Colonic mucosa (tissue), 4 donors: ENCODE results near the gene ZNF804A. TPM values are rescaled to one million over a fixed set of nuclear protein-coding genes. Genes with fewer than 3 reads are reported as not detected.

Experiments
- DNase-seq: peaks from one replicate; pipeline ENCODE4 v3.0.0-alpha.2; 2020
- H3K27ac ChIP-seq: fragments of 200-600 bp; one replicate; pipeline ENCODE4 v1.8.0; 2021
- H3K27me3 ChIP-seq: fragments of 200-600 bp; one replicate; pipeline ENCODE4 v1.8.0; 2021
- H3K36me3 ChIP-seq: fragments of 200-600 bp; one replicate; pipeline ENCODE4 v1.8.0; 2021
- H3K4me1 ChIP-seq: fragments of 200-600 bp; one replicate; pipeline ENCODE4 v1.8.0; 2021; ENCODE audit warnings: mild to moderate bottlenecking
- H3K4me3 ChIP-seq: fragments of 200-600 bp; one replicate; pipeline ENCODE4 v1.8.0; 2021
- H3K9ac ChIP-seq, 2 donors: one replicate each; pipeline ENCODE4 v1.7.0; 2013; ENCODE audit warnings: control low read depth in 2 of 2, low read depth in 2 of 2, low read length in 2 of 2
- H3K9me3 ChIP-seq: fragments of 200-600 bp; one replicate; pipeline ENCODE4 v1.8.0; 2021
- CTCF ChIP-seq: fragments of 200-600 bp; IDR thresholded peaks from one replicate; pipeline ENCODE4 v1.8.0; 2022; ENCODE audit warnings: antibody characterized with exemption, mild to moderate bottlenecking
- intact Hi-C: fragments of 100-400 bp; cut with DNase I; formaldehyde crosslinking; loops from one replicate; pipeline ENCODE4 v1.14.1; 2022
- total RNA-seq, 2 donors: library from RNA; stranded (reverse); fragmentation: NEBNext Ultra II Directional in 1 of 2; extraction: Animal tissue kit (Norgen Biotek cat#: 25700) in 1 of 2; gene quantifications; one replicate each; pipeline ENCODE4 v1.2.1, GENCODE V29; 2021
- donor health status: healthy.
- donor health status: DM: no; HTN: no; CAD: no.
- donor health status: DM: no; HTN: no; CAD: no.

The ZNF804A gene
- total RNA-seq, 2 donors from 2014 or later: 0.13 TPM; not detected in 1

- intact Hi-C loops: no loop called here
- Histone ChIP-seq H3K36me3 (no peaks in the 10 kb centered on the region), H3K27ac (no peak overlapping the region), H3K4me3 (no peak overlapping the region), H3K9ac (no peak overlapping the region), H3K9me3 (no peaks in the 10 kb centered on the region), H3K27me3 (no peaks in the 10 kb centered on the region), H3K4me1 (no peaks in the 10 kb centered on the region)
- no peak for TF ChIP-seq CTCF
- no peak for DNase-seq
Measured at GRCh38 chr2:184628051-184628450, 29.7 kb downstream of the ZNF804A start.

DNA sequence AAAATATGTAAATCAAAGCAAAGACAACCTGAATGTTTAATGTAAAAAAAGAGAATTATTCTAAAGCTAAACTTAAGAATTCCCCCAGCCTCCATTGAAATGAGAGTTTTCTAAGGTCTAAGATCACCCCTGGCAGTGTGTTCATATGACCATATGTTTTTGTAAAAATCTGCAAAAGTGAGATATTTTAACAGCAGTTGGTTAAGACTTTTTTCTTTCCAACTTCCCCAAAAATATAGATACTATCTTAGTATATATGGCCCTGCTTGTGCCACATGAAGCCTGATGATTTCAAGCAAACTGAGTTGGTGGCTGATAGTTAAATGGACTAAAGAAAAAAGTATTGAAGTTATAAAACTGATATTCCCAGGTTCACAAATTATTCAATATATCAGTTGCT, 35.4 kb downstream of the ZNF804A start:
- Histone ChIP-seq H3K9ac (no peak overlapping the region), H3K27me3 (no peaks in the 10 kb centered on the region), H3K36me3 (no peaks in the 10 kb centered on the region), H3K9me3 (no peaks in the 10 kb centered on the region), H3K27ac (no peak overlapping the region), H3K4me3 (no peak overlapping the region), H3K4me1 (no peaks in the 10 kb centered on the region)
- no peak for DNase-seq
- TF ChIP-seq CTCF: no peak
- intact Hi-C loops: no loop called here

DNA sequence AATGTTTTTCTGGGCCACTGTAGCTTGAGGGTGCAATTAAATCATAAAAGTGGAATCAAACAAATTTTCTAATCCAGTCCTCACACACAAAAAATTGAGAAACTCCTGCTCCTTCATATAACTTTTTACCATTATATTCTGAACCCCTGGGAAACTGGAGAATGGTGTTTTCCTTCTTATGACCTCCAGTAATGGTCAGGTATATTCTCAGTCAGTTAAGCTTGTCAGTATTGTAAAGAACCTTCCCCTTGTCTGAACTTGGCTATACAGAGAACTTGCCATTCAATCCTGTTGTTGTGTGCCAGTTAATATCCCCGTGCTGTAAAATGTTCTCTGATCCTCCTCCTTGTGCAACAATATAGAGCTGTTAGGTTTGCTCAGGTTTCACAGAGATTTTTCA, 39.5 kb downstream of the ZNF804A start:
- TF ChIP-seq CTCF: no peak
- Histone ChIP-seq H3K36me3 (no peaks in the 10 kb centered on the region), H3K4me3 (no peak overlapping the region), H3K9me3 (no peaks in the 10 kb centered on the region), H3K27me3 (no peaks in the 10 kb centered on the region), H3K9ac (no peak overlapping the region), H3K27ac (no peak overlapping the region), H3K4me1 (no peaks in the 10 kb centered on the region)
- no peak for DNase-seq
- intact Hi-C loops: no loop called here

GRCh38 chr2:184644685-184645084, 46.4 kb downstream of the ZNF804A start:
- H3K36me3 ChIP-seq: no peaks in the 10 kb centered on the region
- no peak overlapping the region for H3K9ac ChIP-seq
- H3K27ac ChIP-seq: no peak overlapping the region
- H3K27me3 ChIP-seq: no peaks in the 10 kb centered on the region
- intact Hi-C loops: no loop called here
- TF ChIP-seq CTCF: no peak
- no peak overlapping the region for H3K4me3 ChIP-seq
- no peak for DNase-seq
- H3K9me3 ChIP-seq: no peaks in the 10 kb centered on the region
- no peaks in the 10 kb centered on the region for H3K4me1 ChIP-seq

DNA sequence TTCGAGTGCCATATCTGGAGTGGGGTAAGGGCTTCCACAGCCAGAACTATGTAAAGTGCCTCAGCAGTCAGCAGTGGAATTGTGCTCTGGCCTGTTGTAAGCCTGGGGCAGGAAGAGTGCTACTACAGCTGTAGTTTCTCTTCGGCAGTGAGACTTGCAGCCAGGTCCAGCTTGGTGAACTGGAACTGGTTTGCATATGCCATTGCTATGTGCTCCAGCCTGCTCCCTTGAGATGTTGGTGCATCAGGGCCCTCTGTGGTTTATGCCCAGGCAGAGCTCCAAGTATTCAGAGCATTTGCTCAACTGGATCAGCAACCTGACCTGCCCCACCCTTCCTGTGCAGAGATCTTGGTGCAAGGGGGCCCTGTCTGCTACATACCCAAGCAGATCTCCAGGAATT, 47.8 kb downstream of the ZNF804A start:
- DNase-seq: no peak
- Histone ChIP-seq H3K9ac (no peak overlapping the region), H3K36me3 (no peaks in the 10 kb centered on the region), H3K4me1 (no peaks in the 10 kb centered on the region), H3K4me3 (no peak overlapping the region), H3K27ac (no peak overlapping the region), H3K9me3 (no peaks in the 10 kb centered on the region), H3K27me3 (no peaks in the 10 kb centered on the region)
- intact Hi-C loops: no loop called here
- TF ChIP-seq CTCF: no peak

GRCh38 chr2:184646593-184646992, 48.3 kb downstream of the ZNF804A start:
- intact Hi-C loops: no loop called here
- no peak for TF ChIP-seq CTCF
- H3K9ac ChIP-seq: no peak overlapping the region
- no peak for DNase-seq
- no peak overlapping the region for H3K27ac ChIP-seq
- no peaks in the 10 kb centered on the region for H3K9me3 ChIP-seq
- H3K27me3 ChIP-seq: no peaks in the 10 kb centered on the region
- no peaks in the 10 kb centered on the region for H3K4me1 ChIP-seq
- H3K4me3 ChIP-seq: no peak overlapping the region
- no peaks in the 10 kb centered on the region for H3K36me3 ChIP-seq
